ENCODE measurements around the gene LPA.

LPA gene

DNA sequence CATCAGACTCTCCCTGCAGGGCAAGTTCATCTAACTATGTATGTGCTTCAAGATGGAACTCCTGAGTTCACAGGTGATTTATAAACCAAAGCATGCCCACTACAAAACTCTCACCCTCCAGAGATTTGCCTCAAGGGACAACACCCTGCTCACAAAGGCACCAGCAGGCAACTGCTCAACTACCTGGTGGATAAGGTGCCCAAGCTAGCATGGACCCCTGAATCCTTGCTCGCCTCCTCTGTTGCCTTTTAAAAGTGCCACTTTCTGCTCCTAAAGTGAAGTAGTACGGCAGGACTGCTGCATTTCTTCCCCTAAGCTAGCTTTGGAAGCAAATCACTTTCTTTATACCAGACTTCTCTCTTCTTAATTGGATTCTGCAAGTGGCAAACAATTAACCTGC is 1.2 kb downstream of the LPA start:
- Histone ChIP-seq H3K27me3 (ENCODE audit: low read depth, low read length) (peaks cover 10% of the 10 kb centered on the region), H3K9me3 (ENCODE audit: insufficient read depth, low read length) (no peaks in the 10 kb centered on the region), H3K4me3 (ENCODE audit: low read length) (no peak overlapping the region), H3K79me2 (ENCODE audit: low read length) (no peaks in the 10 kb centered on the region), H4K20me1 (ENCODE audit: insufficient read depth, low read length) (no peaks in the 10 kb centered on the region), H3K9ac (ENCODE audit: low read length) (no peak overlapping the region), H3K36me3 (replicated peaks; ENCODE audit: low read depth, low read length) (no peaks in the 10 kb centered on the region), H2AFZ (ENCODE audit: low read depth, low read length) (no peak overlapping the region), H3K4me1 (ENCODE audit: low read length) (no peaks in the 10 kb centered on the region), H3K27ac (ENCODE audit: low read length) (no peak overlapping the region), H3K4me2 (ENCODE audit: low read length) (no peak overlapping the region)
- TF ChIP-seq, protein P1, sequence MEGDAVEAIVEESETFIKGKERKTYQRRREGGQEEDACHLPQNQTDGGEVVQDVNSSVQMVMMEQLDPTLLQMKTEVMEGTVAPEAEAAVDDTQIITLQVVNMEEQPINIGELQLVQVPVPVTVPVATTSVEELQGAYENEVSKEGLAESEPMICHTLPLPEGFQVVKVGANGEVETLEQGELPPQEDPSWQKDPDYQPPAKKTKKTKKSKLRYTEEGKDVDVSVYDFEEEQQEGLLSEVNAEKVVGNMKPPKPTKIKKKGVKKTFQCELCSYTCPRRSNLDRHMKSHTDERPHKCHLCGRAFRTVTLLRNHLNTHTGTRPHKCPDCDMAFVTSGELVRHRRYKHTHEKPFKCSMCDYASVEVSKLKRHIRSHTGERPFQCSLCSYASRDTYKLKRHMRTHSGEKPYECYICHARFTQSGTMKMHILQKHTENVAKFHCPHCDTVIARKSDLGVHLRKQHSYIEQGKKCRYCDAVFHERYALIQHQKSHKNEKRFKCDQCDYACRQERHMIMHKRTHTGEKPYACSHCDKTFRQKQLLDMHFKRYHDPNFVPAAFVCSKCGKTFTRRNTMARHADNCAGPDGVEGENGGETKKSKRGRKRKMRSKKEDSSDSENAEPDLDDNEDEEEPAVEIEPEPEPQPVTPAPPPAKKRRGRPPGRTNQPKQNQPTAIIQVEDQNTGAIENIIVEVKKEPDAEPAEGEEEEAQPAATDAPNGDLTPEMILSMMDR (IDR thresholded peaks at IDR 0.05; ENCODE audit: low read depth, low read length), result no peak
- TF ChIP-seq EZH2phosphoT487 (IDR thresholded peaks at IDR 0.05; ENCODE audit: low read depth), result no peak

DNA sequence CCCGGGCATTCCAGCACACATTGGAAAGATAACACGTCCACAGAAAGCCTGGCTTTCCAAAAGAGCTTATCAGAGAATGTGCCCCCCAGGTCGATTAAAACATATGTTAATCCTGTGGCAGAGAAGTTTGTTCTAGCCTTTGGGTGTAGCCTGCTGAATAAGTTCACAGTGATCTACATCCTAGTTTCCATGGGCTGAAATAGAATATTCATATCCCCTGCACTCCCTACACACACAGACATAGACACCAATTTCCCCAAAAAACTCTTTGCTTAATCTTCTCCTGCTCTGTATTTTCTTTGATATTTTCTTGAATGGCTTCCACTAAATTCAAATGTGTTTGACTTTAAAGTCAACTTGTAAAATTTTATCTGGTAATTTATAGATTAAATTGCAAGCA is 1.6 kb downstream of the LPA start:
- no peak overlapping the region for H3K27ac ChIP-seq (ENCODE audit: low read length)
- no peak overlapping the region for H3K4me2 ChIP-seq (ENCODE audit: low read length)
- peaks cover 10% of the 10 kb centered on the region for H3K27me3 ChIP-seq (ENCODE audit: low read depth, low read length)
- H3K4me3 ChIP-seq (ENCODE audit: low read length), result no peak overlapping the region
- H3K9ac ChIP-seq (ENCODE audit: low read length), result no peak overlapping the region
- H4K20me1 ChIP-seq (ENCODE audit: insufficient read depth, low read length), result no peaks in the 10 kb centered on the region
- no peaks in the 10 kb centered on the region for H3K79me2 ChIP-seq (ENCODE audit: low read length)
- H3K4me1 ChIP-seq (ENCODE audit: low read length), result no peaks in the 10 kb centered on the region
- TF ChIP-seq, protein P1 (IDR thresholded peaks at IDR 0.05; ENCODE audit: low read depth, low read length), result no peak
- no peak for TF ChIP-seq EZH2phosphoT487 (IDR thresholded peaks at IDR 0.05; ENCODE audit: low read depth)
- no peaks in the 10 kb centered on the region for H3K9me3 ChIP-seq (ENCODE audit: insufficient read depth, low read length)
- H3K36me3 ChIP-seq (replicated peaks; ENCODE audit: low read depth, low read length), result no peaks in the 10 kb centered on the region
- H2AFZ ChIP-seq (ENCODE audit: low read depth, low read length), result no peak overlapping the region

- H4K20me1 ChIP-seq (ENCODE audit: insufficient read depth, low read length), result no peaks in the 10 kb centered on the region
- H3K36me3 ChIP-seq (replicated peaks; ENCODE audit: low read depth, low read length), result no peaks in the 10 kb centered on the region
- H3K27ac ChIP-seq (ENCODE audit: low read length), result no peak overlapping the region
- H3K4me3 ChIP-seq (ENCODE audit: low read length), result no peak overlapping the region
- no peak for TF ChIP-seq EZH2phosphoT487 (IDR thresholded peaks at IDR 0.05; ENCODE audit: low read depth)
- TF ChIP-seq, protein P1 (IDR thresholded peaks at IDR 0.05; ENCODE audit: low read depth, low read length), result no peak
- no peak overlapping the region for H3K9ac ChIP-seq (ENCODE audit: low read length)
- no peaks in the 10 kb centered on the region for H3K79me2 ChIP-seq (ENCODE audit: low read length)
- no peak overlapping the region for H2AFZ ChIP-seq (ENCODE audit: low read depth, low read length)
- no peak overlapping the region for H3K4me2 ChIP-seq (ENCODE audit: low read length)
- H3K4me1 ChIP-seq (ENCODE audit: low read length), result no peaks in the 10 kb centered on the region
- H3K9me3 ChIP-seq (ENCODE audit: insufficient read depth, low read length), result no peaks in the 10 kb centered on the region
- peaks cover 9% of the 10 kb centered on the region for H3K27me3 ChIP-seq (ENCODE audit: low read depth, low read length)
These were observed 2.9 kb downstream of the LPA start for GRCh38 chr6:160661216-160661615.

- Histone ChIP-seq H3K4me3 (ENCODE audit: low read length) (no peak overlapping the region), H2AFZ (ENCODE audit: low read depth, low read length) (no peak overlapping the region), H3K4me1 (ENCODE audit: low read length) (no peaks in the 10 kb centered on the region), H3K27me3 (ENCODE audit: low read depth, low read length) (peaks cover 5% of the 10 kb centered on the region; the same call in 1 of the 2 replicates), H3K4me2 (ENCODE audit: low read length) (no peak overlapping the region), H3K27ac (ENCODE audit: low read length) (no peak overlapping the region), H4K20me1 (ENCODE audit: insufficient read depth, low read length) (no peaks in the 10 kb centered on the region), H3K9me3 (ENCODE audit: insufficient read depth, low read length) (no peaks in the 10 kb centered on the region), H3K36me3 (replicated peaks; ENCODE audit: low read depth, low read length) (no peaks in the 10 kb centered on the region), H3K79me2 (ENCODE audit: low read length) (no peaks in the 10 kb centered on the region), H3K9ac (ENCODE audit: low read length) (no peak overlapping the region)
- no peak for TF ChIP-seq EZH2phosphoT487 (IDR thresholded peaks at IDR 0.05; ENCODE audit: low read depth)
These were observed 4.5 kb downstream of the LPA start for GRCh38 chr6:160659562-160659961.

DNA sequence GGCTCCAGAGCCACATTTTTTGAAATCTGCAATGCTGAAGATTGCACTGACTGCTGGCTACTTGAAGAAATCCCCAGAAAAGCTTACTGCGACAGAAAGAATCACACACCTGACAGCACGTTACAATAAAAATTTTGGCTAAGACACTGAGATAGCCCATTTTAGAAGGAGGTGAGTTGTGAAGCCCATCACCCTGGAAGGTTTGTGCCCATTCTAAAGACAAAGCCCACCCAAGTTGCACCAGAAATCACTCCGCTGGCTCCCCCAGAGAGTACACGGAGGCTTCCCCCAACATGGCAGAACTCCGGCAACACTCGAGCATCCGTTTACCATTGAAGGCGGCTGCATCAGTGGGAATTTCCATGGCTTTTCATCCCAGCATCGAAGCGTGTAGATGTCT is 29.4 kb downstream of the LPA start:
- Histone ChIP-seq H3K27ac (ENCODE audit: low read length) (no peak overlapping the region), H3K36me3 (replicated peaks; ENCODE audit: low read depth, low read length) (no peaks in the 10 kb centered on the region), H2AFZ (ENCODE audit: low read depth, low read length) (no peak overlapping the region), H3K9me3 (ENCODE audit: insufficient read depth, low read length) (no peaks in the 10 kb centered on the region), H3K27me3 (ENCODE audit: low read depth, low read length) (no peaks in the 10 kb centered on the region), H4K20me1 (ENCODE audit: insufficient read depth, low read length) (no peaks in the 10 kb centered on the region), H3K9ac (ENCODE audit: low read length) (no peak overlapping the region), H3K79me2 (ENCODE audit: low read length) (no peaks in the 10 kb centered on the region), H3K4me2 (ENCODE audit: low read length) (no peak overlapping the region), H3K4me3 (ENCODE audit: low read length) (no peak overlapping the region), H3K4me1 (ENCODE audit: low read length) (no peaks in the 10 kb centered on the region)
- TF ChIP-seq EZH2phosphoT487 (IDR thresholded peaks at IDR 0.05; ENCODE audit: low read depth), result no peak
- TF ChIP-seq, protein P1 (IDR thresholded peaks at IDR 0.05; ENCODE audit: low read depth, low read length), result no peak
